GM19467 (cell line): Measurements from ENCODE around the gene CSAD.

Experiments
- ATAC-seq: cut with Tn5 transposase; IDR thresholded peaks from one replicate; pipeline ENCODE4 v1.9.1; 2021; ENCODE audit warnings: mild to moderate bottlenecking, moderate library complexity; ENCODE audit not compliant: unreplicated experiment

The CSAD gene

DNA sequence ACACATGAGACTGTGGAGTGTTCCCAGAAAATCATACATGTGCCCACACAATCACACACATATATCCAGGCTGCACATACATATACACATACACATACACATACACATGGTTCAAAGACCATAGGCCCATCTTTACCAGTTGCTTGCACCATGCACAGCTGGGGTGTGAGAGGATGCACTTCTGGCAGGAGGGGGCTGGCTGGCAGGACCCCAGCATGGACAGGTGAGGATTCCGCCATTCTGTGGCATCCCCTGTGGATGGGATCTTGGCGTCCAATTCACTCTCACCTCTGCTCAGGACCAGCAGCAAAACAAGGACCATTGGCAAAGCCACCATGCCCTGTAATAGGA lies 19.4 kb upstream of the CSAD start:
- ATAC-seq, result peak; percentile 9

GRCh38 chr12:53199700-53200099 lies 19.0 kb upstream of the CSAD start:
- ATAC-seq, result no peak

GRCh38 chr12:53198486-53199110 lies 17.9 kb upstream of the CSAD start:
- ATAC-seq, result no peak

DNA sequence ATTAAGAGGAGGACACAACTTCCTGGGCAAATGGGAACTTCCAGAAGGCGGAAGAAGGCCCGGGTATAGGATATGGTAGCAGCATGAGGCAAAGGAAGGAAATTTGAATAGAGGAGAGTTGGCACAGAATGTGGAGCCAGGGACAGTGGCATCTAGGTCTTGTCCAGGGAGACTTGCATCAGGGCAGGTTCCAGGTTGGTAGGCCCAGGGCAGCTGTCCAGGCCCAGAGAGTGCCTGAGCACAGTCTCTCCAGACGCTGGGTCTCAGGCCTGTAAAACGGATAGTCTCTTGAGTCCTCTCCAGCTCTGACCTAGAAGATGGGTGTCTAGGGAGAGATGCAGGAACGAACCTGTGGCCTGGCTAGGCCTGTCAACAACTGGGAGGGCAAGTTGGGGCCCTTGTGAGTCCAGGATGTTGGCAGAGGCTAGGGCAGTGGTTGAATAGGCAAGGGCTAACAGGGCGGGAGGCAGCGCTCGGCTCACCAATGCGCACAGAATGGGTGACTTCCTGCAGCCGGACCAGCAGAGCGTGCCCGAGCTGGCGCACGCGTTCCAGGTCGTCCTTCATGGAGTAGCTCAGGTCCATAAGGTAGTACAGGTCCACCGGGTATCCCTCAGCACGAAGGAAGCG lies 16.4 kb upstream of the CSAD start:
- no peak for ATAC-seq

DNA sequence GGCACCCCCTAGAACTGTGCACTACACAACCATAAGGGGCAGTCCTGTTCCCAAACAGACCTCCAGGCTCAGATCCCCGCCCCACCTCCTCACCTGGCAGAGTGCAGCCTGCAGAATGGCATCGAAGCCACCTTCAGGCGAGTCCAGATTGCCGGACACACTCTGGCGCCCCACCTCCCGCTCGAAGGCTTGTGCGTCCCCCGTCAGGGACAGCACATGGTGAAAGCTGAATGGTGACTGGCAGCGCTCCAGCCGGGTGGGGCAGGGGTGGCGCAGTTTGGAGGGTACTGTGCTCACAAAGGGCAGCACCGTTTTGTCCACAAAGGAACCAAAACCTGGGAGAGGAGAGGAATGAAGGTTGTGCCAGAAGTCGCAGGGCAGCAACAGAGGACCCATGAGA lies 15.8 kb upstream of the CSAD start:
- ATAC-seq, result no peak

GRCh38 chr12:53195516-53196420 lies 15.0 kb upstream of the CSAD start:
- ATAC-seq, result no peak

DNA sequence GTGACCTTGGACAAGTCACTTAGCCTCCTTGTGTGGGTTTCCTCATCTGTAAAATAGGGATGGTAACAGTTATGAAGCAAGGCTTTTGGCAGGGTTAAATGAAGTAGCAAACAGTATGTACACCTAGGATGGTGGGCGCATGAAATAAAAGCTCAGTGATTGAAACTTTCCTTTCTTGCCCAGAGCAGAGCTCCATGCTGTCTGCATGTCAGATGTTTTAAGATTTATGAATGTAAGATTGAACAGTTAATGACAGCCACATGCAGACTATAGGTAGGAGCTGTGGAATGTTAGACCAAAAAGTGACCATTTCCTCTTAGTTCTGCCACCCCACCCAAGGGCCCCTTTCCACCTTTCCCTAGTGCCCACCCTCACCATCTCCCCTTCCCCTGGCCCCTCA lies 14.2 kb upstream of the CSAD start:
- ATAC-seq, result no peak

GRCh38 chr12:53193985-53194716 lies 13.4 kb upstream of the CSAD start:
- no peak for ATAC-seq

DNA sequence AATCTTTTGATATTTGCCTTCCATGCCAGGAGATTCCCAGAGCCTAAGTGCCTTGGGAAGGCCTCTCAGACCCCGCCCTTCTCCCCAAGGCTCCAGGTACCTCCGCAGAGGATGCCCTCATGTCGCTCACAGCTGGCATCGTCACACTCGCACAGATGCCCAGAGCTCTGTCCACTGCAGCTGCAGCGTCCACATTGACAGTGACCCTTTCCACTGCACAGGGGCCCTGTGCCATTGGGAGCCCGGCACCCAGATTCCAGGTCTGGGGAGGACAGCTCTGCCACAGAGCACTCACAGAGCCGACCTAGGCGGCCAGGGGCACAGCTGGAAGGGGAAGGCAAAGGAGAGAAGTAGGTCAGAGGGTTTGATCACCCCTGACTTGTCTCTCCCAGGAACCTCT lies 12.3 kb upstream of the CSAD start:
- no peak for ATAC-seq

DNA sequence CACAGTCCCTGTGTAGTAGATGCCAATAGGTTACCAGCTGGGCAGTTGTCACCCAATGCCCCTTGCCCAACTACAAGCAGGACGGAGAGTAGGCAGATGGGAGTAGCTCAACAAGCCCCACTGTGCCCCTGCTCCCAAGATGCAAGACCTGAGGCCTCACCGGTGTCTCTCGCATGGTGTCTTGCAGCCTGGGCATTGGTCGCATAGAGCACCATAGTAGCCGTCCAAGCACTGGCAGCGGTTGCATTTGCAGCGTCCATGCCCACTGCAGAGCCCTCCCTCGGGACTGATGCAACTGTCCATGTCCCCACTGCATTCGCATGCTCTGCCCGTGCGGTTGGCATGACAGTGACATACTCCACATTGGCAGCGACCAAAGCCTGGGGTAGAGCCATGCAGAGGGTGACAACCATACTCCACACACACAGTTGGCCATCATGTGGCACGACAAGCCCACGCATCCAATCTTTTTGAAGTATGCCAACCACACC lies 11.9 kb upstream of the CSAD start:
- ATAC-seq, result no peak

GRCh38 chr12:53191885-53192530 lies 11.3 kb upstream of the CSAD start:
- ATAC-seq, result no peak

DNA sequence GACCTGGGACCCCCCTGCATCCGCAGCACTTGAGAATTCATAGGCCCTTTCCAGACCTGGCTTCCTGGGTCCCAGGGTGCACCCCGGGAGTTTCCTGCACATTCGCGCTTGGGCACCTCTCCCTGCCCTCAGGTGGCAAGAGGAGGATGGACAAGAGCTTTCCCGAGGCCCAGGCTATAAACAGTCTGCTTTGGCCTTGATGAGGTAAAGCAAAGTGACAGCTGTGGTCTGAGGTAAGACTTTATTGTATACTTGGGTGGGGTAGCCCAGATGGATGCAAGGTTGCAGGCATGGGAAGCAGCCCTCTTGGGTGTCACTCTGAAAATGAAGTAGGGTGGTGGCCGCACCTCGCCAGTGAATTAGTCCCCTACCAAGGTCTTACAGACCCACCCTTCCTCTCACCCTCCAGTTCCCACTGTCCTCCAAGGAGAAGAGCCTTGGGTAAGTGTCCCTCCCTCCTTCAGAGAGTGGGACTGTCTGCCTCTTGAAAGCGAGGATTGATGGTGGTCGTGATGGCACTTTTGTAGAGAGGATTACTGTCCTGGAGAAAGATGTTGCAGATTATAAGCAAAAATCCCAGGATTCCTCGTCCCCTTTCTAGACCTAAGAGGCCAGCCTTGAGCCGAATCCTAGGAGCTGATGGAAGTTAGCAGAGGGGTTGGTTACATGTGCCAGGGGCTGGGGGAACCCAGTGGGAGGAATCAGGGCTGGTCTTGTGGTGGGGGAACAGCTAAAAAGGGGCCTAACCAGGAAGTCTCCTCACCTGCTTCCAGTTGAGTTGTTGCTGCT lies 10.6 kb upstream of the CSAD start:
- ATAC-seq, result no peak

DNA sequence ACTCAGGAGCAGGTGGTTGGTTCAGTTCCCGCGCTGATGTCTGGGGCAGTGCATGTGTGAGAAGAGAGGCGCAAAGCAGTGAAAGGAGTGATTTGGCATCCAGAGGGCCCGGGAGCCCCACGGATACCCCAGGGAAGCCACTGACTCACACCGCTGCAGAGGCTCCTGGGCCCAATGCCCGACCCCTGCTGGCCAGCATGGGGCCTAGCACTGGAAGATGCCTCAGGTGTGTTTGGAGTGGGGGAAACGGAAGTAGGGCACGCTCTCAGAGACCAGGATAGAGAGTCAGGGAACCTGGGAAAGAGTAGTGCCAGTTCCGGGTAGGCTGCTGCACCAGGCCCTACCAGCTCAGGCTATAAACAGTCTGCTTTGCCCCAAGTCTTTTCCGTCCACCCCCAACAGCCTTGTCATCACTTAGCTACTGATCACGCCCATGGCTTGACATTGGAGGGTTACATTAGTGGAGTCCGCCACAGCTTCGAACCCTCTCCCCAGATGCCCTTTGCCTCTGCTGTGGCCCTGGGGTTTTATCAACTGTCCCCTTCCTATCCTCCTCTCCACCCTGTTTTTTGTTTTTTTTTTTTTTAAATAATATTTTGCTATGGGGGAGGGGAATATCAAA lies 9.5 kb upstream of the CSAD start:
- no peak for ATAC-seq

DNA sequence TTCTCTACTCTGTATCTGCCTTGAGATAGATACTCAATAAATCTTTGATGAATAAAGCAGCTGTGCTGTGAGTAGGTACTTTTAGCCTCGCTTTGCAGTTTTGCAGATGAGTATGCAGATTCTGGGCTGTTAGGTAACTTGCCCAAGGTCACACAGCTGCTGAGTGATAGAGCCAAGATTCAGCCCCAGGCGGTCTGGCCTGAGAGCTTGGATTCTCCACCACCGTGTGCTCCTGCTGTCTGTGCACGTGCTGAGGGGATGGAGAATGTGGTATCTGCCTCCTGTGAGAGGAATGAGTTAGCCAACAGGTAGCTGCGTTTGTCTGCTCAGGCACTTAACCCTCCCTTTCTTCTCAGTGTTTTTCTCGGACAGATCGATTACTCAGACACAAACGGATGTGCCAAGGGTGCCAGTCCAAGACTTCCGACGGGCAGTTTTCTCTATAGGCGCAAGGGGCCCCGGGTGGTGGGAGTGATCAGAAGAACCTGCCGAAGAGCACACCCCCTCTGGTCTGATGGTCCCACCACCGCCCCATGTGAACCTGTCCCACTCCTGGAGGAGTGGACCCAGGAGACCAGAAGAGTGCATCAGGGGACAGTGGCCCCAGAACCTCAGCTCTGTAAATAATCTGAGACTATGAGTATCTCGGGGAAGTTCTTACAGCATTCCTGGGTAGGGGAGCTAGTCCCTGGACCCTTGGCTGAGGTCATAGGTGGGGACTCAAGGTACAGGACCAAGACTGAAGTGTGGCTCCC lies 6.6 kb upstream of the CSAD start:
- no peak for ATAC-seq

GRCh38 chr12:53186745-53187144 lies 6.0 kb upstream of the CSAD start:
- ATAC-seq, result no peak

DNA sequence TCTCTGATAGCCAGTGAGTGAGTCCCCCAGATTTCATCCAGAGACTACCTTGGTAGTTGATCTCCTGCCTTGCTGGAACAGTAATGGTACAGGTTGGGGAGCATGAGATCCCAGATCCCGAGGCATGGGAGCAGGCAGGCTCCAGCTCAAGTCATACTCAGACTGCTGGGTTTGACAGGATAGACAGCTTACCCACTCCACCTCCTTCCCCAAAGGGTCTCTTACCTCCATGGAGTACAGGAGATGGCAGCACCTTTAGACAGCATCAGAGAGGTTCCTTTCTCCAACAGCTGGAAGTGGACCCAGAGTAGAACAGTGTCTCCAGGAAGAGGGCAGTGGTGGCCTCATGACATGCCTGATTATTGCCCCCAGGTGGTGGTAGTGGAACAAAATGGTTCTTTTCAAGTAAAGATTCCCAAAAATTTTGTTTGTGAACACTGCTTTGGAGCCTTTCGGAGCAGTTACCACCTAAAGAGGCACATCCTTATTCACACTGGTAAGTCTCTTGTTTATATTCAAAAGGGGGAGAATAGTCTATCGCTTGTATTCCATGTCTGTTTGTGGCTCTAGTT lies 4.9 kb upstream of the CSAD start:
- ATAC-seq, result no peak

- ATAC-seq, result no peak
Observed at GRCh38 chr12:53184828-53185227, 4.1 kb upstream of the CSAD start.

DNA sequence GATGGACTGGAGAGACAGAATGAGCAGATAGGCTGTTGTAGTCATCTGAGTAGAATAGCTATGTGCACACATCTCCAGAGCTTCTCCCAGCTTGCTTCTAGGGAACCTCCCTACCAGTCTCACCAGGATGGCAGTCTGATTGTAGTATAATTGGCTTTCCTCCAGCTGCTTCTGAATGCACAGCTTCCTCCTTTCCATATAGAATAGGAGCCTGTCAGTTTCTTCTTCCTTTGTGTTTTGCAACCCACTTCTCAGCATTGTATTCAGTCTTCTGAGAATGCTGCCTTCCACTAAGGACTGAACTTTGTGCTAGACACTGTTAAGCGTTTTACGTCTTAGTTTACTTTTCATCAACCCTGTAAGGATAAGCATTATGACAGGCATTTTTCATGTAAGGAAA lies 2.2 kb upstream of the CSAD start:
- ATAC-seq, result no peak
